ENCODE measurements around the gene MRGPRX2.

Gene MRGPRX2

DNA sequence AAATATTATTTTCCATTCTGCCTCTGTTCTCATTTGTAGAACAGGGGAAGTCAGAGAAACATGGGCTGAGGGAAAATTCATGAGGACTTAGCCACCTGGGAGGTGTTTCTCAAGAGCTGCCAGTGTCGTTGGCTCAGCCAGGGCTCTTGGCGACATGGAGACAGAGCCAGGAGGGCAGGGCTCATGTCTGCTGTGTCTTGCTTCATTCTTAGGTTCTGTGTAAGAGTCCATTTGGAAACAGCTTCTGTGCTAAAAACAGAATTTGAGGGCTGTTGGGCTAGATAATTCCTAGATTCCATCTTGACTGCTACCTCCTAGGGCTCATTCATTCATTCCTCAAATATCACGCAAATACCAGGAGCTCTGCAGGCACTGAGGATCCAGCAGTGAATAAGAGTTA is 15.1 kb upstream of the MRGPRX2 start:
- no peak for DNase-seq

DNA sequence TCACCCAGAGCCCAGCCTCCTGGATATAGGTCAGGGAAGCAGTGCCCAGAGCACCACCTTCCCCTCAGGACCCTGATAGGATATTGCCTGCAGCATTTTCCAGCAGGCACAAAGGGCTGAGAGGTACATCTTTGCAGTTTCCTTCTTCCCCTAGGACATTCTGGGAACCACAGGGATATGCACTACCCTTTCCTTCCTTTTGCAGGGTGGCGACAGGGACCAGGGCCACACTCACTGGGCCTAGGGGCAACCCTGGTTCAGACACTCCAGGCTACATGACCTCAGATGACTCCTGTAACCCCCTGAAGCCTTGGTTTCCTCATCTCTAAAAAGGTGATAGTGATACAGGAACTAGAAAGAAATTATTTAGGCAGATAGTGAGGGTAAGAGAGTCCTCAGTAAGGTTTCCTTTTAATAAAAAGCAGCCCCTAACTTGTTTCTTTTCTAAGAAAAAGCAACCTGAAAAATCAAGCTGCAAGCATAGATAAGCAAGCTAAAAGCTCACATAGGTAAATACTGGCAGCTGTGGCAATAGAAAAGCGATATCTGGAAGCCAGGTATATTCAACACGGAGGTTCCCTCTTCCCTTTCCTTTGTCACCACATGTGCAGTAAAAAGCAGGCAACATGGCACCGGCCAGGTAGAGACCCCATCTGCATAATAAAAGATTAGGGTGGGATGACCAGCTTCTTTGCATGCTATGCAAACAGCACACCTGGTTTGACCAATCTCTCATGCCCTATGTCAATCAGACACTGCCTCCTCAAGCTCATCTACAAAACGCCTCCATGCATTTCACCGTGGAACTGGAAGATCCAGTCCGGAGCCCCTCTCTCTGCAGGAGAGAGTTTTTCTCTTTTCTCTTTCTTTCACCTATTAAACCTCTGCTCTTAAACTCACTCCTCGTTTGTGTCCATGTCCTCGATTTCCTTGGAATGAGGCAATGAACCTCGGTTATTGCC is 13.2 kb upstream of the MRGPRX2 start:
- DNase-seq, result no peak

DNA sequence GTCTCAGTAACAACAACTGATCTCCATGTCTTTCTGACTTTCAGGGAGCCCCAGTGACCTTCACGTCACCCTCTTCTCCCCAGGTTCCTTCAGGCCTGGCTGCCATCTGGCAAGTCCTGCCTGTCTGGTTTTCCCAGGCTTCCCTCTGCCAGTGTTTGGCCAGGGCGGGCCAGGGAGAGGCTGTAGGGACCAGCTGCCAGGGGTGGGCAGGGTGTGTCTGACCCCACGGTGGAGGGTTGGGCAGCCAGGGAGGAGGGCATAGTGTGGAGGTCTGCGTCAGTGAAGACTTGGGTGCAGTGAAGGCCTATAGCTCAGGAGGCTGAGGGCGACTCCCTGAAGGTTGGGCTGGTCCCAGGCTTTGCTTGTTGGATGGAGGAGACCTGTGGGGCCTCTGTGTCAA is 11.9 kb upstream of the MRGPRX2 start:
- no peak for DNase-seq

DNA sequence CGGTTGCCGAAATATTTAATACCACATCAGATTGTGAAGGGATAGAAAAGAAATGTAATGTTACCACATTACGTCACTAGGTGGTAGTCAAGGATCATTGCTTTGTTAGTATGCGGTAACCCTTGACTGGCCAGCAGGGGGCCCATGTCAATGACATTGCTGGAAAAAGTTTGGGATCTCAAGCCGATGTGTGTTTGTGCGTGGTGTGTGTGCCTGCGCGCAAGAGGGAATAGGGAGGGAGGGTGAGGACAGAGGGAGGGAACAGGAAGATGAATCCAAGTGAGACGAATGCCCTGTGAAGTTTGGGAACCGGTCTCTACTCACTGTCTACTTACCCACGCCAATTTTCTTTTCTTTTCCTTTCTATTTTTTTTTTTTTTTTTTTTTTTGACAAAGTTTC is 10.7 kb upstream of the MRGPRX2 start:
- peak; percentile 86 for DNase-seq

DNA sequence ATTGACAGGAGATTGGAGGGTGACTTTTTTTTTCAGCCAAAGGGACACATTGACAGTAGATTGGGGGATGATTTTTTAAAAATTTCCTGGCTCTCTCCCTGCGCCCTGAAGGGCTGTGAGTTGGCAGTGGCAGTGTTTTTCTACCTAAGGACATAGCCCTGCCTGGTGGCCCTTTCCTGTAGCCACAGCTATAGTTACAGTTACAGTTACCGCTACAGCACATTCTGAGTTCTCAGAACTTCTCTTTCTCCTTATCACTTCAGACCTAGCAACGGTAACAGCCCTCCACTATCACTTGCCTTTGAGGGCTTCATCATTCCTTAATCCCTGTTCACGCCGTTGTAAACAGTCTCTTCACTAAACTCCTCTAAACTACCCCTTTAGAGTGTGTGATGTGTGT is 684 bp downstream of the MRGPRX2 start:
- DNase-seq, result no peak

DNA sequence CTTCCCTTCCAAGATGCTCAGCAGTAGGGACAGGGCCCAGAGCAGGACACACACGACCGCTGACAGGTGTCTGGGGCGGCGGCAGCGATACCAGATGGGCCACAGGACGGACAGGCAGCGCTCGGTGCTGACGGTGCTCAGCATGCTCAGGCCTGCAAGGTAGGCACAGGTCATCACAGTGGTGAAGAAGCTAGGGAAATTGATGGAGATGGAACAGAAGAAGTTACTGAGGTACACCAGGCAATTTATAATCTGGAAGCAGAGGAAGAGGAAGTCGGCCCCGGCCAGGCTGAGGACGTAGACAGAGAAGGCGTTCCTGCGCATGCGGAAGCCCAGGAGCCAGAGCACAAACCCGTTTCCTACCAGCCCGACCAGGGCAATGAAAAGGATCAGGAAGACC is 4.6 kb downstream of the MRGPRX2 start:
- no peak for DNase-seq

DNA sequence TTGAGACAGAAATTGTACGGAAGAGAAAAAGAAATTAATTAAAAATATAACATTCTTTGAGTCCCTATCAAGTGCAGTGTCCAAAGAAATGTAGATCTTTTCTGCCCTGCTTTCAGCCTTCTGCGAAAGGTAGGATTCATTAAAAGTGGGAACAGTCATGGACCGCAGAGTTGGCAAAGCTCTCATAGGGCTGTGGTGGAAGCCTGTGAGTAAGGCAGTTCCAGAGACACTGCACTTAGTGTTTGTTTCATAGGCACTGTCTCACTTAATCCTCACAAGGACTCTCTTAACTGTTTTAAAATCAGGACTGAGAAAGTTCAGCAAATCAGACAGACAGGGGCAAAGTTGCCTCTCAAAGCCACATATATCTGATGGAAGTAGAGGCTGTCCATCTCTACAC is 5.5 kb downstream of the MRGPRX2 start:
- DNase-seq, result no peak

DNA sequence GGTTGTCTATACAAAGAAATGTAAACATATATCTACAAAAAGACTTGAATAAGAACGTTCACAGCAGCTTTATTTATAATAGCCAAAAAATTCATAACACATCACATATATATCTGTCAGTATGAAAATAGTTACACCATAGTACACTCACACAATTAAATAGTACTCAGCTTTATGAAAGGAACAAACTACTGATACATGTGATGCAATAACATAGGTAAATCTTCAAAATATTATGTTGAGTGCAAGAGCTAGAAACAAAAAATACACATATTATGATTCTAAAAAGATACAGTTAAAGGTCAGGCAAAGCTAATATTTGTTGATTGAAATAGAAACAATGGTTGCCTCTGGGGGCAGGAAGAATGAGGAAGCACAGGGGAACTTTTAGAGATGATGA is 6.6 kb downstream of the MRGPRX2 start:
- no peak for DNase-seq

DNA sequence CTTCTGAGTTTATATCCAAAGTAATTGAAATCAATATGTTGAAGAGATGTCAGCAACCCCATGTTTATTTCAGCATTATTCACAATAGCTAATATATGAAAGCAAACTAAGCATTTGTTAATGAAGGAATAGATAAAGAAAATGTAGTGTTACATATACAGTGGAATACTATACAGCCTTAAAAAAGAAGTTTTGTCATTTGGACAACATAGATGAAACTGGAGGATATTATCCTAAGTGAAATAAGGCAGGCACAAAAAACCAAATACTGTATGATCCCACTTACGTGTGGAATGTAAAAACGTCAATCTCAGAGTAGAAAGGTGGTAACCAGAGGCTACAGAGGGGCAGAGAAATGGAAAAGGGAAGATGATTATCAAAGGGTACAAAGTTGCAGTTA is 10.2 kb downstream of the MRGPRX2 start:
- DNase-seq, result no peak

DNA sequence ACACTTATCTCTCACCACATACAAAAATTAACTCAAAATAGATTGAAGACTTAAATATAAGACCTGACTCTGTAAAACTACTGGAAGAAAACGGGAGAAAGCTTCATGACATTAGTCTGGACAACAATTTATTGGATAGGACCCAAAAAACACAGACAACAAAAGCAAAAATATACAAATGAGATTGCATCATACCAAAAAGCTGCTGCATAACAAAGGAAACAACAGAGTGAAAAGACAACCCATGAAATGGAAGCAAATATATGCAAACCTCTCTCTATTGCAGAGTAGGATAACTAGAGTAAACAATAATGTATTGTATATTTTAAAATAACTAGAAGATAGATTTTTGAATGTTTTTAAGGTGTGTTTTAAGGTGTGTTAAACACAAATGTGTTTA is 11.2 kb downstream of the MRGPRX2 start:
- no peak for DNase-seq

DNA sequence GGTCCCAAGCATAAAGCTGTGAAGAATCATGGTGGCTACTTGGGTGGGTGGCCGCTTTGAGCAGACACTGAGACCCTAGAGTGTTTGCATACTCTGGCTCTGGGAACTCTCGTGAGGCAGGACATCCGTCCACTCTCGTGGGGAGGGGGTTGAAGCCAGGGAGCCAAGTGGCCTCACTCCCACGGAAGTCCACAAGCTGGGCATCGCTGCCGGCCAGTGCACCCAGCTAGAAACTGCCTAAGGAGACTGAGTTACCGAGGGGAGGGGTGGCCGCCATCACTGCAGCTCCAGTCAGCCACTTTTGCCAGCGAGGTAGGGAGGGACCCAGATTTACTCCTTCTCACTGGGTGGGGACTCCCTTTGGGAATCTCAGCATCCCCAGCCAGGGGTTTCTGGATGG is 20.5 kb downstream of the MRGPRX2 start:
- no peak for DNase-seq

DNA sequence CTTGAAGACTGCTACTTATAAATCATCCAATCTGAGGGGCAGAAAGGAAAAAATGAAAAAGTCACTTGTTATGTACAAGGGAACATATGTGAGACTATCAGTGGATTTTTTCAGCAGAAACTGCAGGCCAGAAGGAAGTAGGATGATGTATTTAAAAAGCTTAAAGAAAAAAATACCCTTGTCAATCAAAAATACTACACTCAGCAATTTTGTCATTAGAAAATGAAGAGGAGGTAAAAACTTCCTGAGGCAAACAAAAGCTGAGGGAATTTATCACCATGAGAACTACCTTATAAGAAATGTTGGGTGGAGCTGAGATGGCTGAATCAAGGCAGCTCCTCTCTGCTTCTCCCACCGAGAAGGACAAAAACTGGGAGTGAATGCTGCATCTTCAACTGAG is 21.1 kb downstream of the MRGPRX2 start:
- no peak for DNase-seq

DNA sequence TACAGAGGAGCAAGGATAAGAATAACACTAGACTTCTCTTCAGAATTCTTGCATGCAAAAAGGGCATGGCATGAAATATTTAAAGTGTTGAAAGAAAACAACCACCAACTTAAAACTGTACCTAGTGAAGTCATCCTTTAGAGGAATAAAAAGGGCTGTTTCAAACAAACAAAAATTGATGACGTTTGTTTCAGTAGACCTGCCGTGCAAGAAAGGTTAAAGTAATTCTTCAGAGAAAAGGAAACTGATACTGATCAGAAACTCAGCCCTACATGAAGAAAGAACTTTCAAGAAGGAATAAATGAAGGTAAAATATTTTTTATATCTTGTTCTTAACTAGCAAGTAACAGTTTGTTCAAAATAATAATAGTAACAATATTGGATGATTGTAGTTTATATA is 27.5 kb downstream of the MRGPRX2 start:
- no peak for DNase-seq

DNA sequence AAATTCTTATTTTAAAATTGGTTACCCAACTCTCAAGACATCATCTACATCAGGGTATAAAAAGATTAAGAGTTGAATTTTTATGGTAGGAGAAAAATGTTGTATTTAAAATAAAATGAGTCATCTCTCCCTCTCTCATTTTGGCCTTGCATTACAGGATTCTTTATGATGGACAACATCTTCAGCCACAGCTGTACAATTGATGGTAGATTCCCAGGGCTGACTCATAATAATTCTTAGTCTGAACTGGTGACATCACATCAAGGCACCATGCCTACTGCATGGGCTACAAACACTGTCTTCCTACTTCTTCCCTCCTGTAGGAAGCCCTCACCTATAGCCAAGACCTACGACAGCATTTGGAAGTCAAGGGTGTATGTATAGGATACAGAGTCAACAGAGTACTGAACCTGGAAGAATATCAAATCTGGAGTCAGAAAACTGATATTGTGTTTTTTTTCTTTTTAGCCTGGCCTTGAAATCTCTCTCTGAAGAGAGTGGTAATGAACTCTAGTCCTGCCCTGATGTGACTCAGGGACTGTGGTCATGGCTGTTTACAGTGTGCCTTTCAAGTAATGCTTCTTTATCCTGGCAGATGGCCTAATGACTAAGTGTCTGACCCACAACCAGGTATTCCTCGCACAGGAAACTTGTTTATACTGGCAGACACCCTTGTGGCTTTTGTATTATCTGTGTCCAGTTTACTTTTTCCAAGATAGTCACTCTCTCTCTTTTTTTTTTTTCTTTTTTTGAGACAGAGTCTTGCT is 32.5 kb downstream of the MRGPRX2 start:
- DNase-seq, result peak; percentile 13

DNA sequence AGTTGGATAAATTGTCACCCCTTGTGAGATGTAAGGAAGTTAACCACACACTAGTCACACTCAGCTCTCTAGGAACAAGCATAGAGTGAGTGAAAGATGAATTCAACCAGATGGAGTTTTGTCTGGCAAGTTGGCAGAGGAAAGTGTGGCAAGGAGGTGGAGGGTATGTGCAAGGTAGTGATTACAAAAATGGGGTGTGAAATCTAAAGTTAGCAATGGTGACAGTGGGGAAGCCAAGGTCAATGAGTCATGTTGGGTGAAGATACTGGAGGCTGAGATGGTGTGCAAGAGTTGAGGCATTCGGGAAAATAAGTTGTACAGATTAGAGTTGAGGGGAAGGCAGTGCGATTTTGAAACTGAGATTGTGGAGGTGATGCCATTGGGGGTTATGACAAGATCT is 33.7 kb downstream of the MRGPRX2 start:
- no peak for DNase-seq

DNA sequence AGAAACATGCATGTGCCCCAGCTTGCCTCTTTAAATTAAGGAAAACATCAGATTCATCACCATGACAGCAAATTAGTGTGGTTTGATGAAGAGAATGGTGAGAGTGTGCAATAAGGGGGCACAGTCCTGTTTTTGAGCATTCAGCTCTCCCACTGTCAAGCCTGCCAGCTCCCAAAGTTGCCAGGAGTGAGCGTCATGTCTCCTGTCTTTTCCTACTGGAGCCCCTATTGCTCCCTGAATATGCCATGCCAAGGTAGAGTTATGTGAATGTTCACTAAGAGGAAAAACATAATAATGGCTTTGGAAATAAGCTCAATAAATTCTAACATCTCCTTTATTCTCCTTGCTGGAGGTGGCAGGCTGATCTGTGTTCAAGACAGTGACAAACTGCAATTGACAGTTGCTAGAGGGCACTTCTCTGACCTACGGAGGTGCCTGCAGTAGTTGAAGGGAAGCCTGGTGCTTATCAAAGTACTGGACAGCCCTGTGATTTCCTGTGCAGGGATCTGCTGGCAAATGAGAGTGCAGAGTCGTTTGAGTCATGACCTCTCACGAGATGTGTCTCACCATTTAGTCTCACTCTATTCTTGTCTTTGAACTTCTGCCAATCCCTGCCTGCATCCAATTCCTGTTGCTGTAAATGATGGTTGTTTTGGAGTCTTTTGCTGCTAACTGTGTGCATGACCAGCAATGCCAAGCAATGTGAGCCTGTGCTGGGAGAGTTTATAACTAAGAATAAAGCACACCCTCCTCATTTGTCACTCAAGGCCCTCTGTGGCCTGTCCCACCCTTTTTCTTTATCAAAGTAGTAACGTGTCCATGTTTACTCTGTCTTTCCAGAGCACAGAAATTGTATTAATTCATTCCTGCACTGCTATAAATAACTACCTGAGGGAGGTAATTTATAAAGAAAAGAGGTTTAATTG is 34.8 kb downstream of the MRGPRX2 start:
- DNase-seq, result no peak

DNA sequence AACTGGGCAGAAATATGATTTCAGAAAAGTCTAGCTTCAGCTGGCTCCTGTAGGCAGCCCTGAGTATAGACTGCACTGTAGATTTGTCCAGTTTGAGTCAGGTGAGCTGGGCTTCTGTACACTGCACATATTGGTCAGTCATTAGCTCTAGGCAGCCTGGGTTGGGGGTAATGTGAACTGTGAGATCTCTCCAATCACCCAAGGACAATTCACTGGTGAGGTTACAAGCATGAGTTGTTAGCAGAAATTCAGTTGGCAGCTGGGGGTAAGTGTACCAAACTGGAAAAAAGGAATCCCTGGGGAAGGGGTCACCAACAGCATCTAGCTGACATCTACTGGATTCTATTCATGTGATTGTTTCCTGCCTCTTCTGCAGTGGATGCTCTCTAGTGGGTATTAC is 39.7 kb downstream of the MRGPRX2 start:
- DNase-seq, result no peak

DNA sequence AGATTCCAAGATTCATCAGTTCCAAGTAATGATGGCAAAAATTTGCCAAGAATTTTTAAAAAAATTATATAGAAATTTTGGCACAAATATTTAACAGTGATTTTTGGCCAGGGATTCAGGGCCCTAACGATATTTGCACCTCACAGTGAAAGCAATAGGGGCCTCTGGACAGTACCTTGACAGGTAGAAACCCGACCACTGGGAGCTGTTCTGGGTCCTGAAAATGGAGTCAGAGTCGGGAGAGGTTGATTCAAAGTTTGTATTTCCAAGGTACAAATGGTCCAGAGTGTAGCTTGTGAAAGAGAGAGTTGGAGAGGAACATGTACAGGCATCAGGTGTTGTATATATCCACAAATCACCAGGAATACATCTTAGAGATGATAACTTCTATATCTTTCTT is 41.6 kb downstream of the MRGPRX2 start:
- no peak for DNase-seq

DNA sequence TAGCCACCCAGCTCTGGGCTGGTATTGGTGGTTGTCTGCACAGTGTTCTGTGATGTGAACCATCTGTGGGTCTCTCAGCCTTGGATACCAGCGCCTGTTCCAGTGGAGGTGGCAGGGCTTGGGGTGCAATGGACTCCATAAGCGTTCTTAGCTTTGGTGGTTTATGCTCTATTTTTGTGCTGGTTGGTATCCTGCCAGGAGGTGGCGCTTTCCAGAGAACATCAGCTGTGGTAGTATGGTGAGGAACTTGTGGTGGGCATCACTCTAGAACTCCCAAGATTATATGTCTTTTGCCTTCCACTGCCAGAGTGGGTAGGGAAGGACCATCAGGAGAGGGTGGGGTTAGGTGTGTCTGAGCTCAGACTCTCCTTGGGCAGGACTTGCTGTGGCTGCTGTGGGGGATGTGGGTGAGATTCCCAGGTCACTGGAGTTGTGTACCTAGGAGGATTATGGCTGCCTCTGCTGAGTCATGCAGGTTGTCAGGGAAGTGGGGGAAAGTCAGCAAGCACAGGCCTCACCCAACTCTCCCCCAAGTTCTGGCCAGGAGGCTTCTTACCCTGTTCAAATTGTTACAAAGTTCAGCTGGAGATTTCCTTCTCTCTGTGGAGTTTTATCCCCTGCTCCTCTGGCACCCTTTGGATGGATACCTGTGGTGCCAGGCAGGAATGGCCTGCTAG is 47.2 kb downstream of the MRGPRX2 start:
- DNase-seq, result no peak

DNA sequence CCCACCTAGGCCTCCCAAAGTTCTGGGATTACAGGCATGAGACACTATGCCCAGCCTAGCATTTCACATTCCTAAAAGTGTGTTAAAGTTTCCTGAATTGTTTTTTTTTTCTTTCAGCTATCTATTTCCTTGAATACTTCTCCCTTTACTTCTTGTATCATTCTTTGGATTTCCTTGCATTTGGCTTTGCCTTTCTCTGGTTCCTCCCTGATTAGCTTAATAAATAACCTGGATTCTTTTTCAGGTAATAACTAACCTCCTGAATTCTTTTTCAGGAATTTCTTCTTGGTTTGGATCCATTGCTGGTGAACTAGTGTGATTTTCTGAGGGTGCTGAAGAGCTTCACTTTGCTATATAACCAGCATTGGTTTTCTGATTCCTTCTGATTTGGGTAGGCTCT is 47.9 kb downstream of the MRGPRX2 start:
- no peak for DNase-seq

All from fibroblast of skin of abdomen (primary cell).